ENCODE data around the gene CCDC33. TPM values are rescaled to one million over a fixed set of nuclear protein-coding genes. Genes with fewer than 3 reads are reported as not detected.

The CCDC33 gene
- total RNA-seq, 1 donor from 2014 or later: not detected

- Mint-ChIP-seq H3K36me3 (ENCODE audit: low read depth) (no peaks in the 10 kb centered on the region), H3K4me1 (ENCODE audit: low read depth) (peaks cover 5% of the 10 kb centered on the region), H3K27ac (ENCODE audit: unreplicated experiment) (no peak overlapping the region), H3K27me3 (ENCODE audit: low read depth) (peaks cover 47% of the 10 kb centered on the region), H3K9me3 (ENCODE audit: low read depth) (no peaks in the 10 kb centered on the region), H3K4me3 (ENCODE audit: unreplicated experiment) (no peak overlapping the region)
- TF ChIP-seq CTCF (IDR thresholded peaks at IDR 0.05): no peak
- DNase-seq (ENCODE audit: low spot score): no peak
Observed at GRCh38 chr15:74261041-74261440, 24.9 kb downstream of the CCDC33 start.

GRCh38 chr15:74261685-74262084 is 25.6 kb downstream of the CCDC33 start:
- no peak overlapping the region for H3K4me3 Mint-ChIP-seq (ENCODE audit: unreplicated experiment)
- H3K27ac Mint-ChIP-seq (ENCODE audit: unreplicated experiment): no peak overlapping the region
- H3K9me3 Mint-ChIP-seq (ENCODE audit: low read depth): no peaks in the 10 kb centered on the region
- no peaks in the 10 kb centered on the region for H3K36me3 Mint-ChIP-seq (ENCODE audit: low read depth)
- no peak for TF ChIP-seq CTCF (IDR thresholded peaks at IDR 0.05)
- no peak for DNase-seq (ENCODE audit: low spot score)
- peaks cover 51% of the 10 kb centered on the region for H3K27me3 Mint-ChIP-seq (ENCODE audit: low read depth)
- peaks cover 5% of the 10 kb centered on the region for H3K4me1 Mint-ChIP-seq (ENCODE audit: low read depth)

- H3K27ac Mint-ChIP-seq (ENCODE audit: unreplicated experiment): no peak overlapping the region
- H3K9me3 Mint-ChIP-seq (ENCODE audit: low read depth): no peaks in the 10 kb centered on the region
- peaks cover 52% of the 10 kb centered on the region for H3K27me3 Mint-ChIP-seq (ENCODE audit: low read depth)
- DNase-seq (ENCODE audit: low spot score): no peak
- H3K36me3 Mint-ChIP-seq (ENCODE audit: low read depth): no peaks in the 10 kb centered on the region
- peaks cover 5% of the 10 kb centered on the region for H3K4me1 Mint-ChIP-seq (ENCODE audit: low read depth)
- no peak overlapping the region for H3K4me3 Mint-ChIP-seq (ENCODE audit: unreplicated experiment)
- TF ChIP-seq CTCF (IDR thresholded peaks at IDR 0.05): no peak
Observed at GRCh38 chr15:74262151-74262550, 26.0 kb downstream of the CCDC33 start.

GRCh38 chr15:74262625-74263024 is 26.5 kb downstream of the CCDC33 start:
- no peak overlapping the region for H3K4me3 Mint-ChIP-seq (ENCODE audit: unreplicated experiment)
- no peaks in the 10 kb centered on the region for H3K36me3 Mint-ChIP-seq (ENCODE audit: low read depth)
- no peak overlapping the region for H3K27ac Mint-ChIP-seq (ENCODE audit: unreplicated experiment)
- peaks cover 50% of the 10 kb centered on the region for H3K27me3 Mint-ChIP-seq (ENCODE audit: low read depth)
- peaks cover 5% of the 10 kb centered on the region for H3K4me1 Mint-ChIP-seq (ENCODE audit: low read depth)
- TF ChIP-seq CTCF (IDR thresholded peaks at IDR 0.05): no peak
- DNase-seq (ENCODE audit: low spot score): no peak
- H3K9me3 Mint-ChIP-seq (ENCODE audit: low read depth): no peaks in the 10 kb centered on the region

- no peak overlapping the region for H3K27ac Mint-ChIP-seq (ENCODE audit: unreplicated experiment)
- no peak for DNase-seq (ENCODE audit: low spot score)
- no peaks in the 10 kb centered on the region for H3K9me3 Mint-ChIP-seq (ENCODE audit: low read depth)
- H3K27me3 Mint-ChIP-seq (ENCODE audit: low read depth): peaks cover 52% of the 10 kb centered on the region
- H3K4me1 Mint-ChIP-seq (ENCODE audit: low read depth): peaks cover 4% of the 10 kb centered on the region
- H3K4me3 Mint-ChIP-seq (ENCODE audit: unreplicated experiment): no peak overlapping the region
- H3K36me3 Mint-ChIP-seq (ENCODE audit: low read depth): no peaks in the 10 kb centered on the region
- TF ChIP-seq CTCF (IDR thresholded peaks at IDR 0.05): no peak
Observed at GRCh38 chr15:74263466-74263865, 27.3 kb downstream of the CCDC33 start.

Data from chondrocyte (in vitro differentiated cells).